Astrocyte (in vitro differentiated cells and primary cell): Measurements from ENCODE around the gene ZNF467.

Experiments used
- EZH2 ChIP-seq: IDR thresholded peaks from 2 replicates; pipeline ENCODE4 v1.6.1; 2012; ENCODE audit warnings: mild to moderate bottlenecking, low read length, inconsistent platforms; ENCODE audit not compliant: insufficient read depth
- TF ChIP-seq, protein P1 (sequence below): IDR thresholded peaks from 2 replicates; pipeline ENCODE4 v1.5.1; 2011; ENCODE audit warnings: low read depth, mild to moderate bottlenecking, inconsistent platforms, low read length, moderate library complexity; ENCODE audit not compliant: insufficient read depth

- no peak for TF ChIP-seq EZH2
- TF ChIP-seq, protein P1, sequence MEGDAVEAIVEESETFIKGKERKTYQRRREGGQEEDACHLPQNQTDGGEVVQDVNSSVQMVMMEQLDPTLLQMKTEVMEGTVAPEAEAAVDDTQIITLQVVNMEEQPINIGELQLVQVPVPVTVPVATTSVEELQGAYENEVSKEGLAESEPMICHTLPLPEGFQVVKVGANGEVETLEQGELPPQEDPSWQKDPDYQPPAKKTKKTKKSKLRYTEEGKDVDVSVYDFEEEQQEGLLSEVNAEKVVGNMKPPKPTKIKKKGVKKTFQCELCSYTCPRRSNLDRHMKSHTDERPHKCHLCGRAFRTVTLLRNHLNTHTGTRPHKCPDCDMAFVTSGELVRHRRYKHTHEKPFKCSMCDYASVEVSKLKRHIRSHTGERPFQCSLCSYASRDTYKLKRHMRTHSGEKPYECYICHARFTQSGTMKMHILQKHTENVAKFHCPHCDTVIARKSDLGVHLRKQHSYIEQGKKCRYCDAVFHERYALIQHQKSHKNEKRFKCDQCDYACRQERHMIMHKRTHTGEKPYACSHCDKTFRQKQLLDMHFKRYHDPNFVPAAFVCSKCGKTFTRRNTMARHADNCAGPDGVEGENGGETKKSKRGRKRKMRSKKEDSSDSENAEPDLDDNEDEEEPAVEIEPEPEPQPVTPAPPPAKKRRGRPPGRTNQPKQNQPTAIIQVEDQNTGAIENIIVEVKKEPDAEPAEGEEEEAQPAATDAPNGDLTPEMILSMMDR: no peak
Observed at GRCh38 chr7:149792220-149792595, 18.8 kb upstream of the ZNF467 start.
